Fibroblast of peridontal ligament (primary cell): ENCODE measurements around the gene FNDC1.

Source experiments
- DNase-seq: peaks from one replicate; pipeline ENCODE4 v3.0.0-alpha.2; 2010; ENCODE audit errors: extremely low read depth

FNDC1 gene

DNA sequence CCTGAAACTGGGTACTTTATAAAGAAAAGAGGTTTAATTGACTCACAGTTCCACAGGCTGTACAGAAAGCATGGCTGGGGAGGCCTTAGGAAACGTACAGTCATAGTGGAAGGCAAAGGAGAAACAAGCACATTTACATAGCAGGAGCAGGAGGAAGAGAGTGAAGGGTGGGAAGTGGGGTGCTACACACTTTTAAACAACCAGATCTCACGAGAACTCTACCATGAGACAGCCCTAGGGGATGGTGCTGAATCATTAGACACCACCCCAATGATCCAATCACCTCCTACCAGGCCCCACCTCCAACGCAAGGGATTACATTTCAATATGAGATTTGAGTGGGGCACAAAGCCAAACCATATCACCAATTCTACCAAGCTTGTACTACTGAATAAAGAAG lies 7.4 kb upstream of the FNDC1 start:
- DNase-seq = no peak

DNA sequence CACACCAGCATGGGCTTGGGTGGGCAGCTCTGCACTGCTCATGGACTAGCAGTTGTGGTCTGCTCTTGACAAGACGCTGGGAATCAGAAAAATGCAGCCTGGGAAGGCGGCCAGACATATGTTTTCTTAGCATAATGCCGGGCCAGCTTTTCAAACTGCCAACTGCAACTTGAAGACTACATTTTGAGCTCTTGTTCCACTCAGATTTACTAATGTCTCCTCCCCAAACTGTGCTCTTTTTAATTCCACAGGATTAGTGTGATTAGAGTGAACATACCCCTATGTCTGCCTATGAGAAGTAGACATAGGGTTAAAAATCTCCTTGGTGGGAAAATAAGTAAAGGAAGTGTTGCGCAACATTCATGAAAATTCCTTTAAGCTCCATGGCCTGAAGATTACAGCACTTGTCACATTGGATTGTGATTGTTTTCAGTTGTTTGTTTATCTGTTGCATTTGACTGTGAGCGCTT lies 5.3 kb upstream of the FNDC1 start:
- peak; percentile 72 for DNase-seq

DNA sequence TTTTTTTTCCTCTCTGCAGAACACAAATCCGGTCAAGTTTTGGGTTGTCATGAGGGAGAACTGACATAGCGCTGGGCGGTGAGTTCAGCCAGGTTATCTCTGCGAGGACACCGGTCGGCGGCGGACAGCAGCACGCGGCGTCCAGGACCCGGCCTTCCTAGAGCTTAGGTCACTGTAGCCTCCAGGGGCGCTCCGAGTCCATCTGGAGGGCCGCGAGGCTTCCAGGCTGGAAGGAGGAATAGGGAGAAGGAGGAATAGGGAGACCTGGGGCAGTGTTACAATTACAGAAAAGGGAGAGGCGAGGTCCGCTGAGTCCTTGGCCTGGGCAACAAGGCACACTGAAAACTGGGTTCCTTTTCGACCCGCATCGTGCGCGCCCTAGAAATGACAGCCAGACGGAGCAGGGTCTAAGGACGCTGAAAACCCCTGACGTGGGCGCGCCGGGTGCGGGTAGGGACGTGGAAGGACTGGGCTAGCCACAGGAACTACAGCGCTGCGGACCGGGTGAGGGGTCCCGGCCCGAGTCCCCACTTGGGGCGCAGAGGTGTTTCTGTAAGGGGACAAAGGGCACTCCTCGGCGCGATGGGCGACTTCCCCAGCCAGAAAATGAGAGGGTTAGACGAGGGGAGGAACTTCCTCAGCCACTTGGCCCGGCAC lies 536 bp upstream of the FNDC1 start:
- no peak for DNase-seq

DNA sequence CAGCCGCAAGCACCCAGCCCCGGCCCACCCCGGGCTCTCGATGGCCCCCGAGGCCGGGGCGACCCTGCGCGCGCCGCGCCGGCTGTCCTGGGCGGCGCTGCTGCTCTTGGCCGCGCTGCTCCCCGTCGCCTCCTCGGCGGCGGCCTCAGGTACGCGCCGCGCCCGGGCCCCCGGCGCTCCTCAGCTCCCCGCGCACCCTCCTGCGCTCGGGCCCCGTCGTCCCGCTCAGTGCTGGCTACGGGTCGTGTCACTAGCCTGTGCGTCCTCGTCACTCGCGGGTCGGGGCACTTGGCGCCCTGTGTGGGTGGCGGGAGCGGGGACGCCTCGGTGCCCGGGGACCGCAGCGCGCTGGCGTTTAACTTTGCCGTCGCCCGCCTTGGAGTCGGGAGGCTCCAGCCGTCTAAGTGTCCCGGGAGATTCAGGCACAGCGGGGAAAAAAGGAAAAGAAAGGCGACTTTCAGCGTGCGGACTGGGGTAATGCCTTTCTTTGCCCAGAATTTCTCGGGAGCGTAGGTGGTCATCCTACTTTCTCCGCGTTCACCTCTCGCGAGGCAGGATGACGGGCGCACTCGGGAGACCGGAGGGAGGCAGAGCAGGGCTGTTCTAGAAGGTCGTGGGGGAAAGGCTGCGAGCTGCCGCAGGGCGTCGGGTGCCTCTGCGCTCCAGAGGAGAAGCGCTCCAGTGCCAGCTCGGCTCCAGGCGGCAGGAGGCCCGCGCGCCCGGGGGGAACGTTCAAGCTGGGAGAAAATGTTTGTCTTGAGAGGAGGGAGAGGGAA lies 545 bp downstream of the FNDC1 start:
- peak; percentile 29 for DNase-seq

DNA sequence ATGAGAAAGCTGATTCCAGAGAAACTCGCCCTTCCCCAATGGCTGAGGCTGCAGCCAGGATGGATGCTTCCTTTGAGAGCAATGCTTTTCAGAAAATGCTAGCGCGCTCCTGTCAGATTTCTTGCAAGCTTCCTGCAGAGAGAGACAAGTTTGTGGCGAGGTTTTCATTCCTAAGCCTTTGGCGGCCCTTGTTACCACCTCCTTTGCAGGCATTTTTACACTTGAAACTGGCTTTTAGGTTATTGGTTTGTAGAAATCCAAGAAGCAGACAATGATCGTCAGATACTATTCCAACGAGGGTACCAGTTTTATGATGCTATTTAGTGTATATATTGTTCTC lies 1.1 kb downstream of the FNDC1 start:
- peak; percentile 25 for DNase-seq

DNA sequence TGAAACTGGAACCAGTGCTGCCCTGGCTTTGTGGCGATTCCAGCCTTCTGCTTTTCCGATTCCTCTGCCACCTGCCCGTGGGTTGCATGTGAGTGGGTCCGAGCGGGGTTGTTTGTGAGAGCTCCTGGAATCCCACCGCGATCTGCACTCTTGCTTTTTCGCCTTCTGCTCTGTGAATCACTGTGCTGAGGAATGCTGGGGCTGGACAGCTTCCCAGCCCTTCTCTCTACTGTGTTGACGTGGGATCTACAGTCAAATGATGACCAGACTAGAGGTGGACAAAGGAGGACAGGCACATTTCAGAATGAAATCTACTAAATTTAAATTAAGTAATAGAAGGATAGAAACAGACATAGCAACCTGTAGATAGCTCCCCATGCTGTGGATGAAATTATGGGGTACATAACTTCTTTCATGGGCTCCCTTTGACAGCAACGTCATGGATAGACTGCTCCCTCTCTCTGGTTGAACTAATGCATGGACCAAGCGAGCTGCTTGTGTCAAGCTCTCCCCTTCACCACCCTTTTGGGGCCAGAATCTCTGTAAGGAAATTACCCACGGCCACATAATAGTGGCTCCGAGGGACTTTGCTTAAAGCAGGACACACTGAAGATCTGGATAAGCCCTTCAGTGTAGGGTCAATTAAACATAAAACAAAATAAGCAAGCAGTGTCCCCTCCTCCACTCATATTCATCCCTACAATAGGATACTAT lies 2.0 kb downstream of the FNDC1 start:
- peak; percentile 70 for DNase-seq

DNA sequence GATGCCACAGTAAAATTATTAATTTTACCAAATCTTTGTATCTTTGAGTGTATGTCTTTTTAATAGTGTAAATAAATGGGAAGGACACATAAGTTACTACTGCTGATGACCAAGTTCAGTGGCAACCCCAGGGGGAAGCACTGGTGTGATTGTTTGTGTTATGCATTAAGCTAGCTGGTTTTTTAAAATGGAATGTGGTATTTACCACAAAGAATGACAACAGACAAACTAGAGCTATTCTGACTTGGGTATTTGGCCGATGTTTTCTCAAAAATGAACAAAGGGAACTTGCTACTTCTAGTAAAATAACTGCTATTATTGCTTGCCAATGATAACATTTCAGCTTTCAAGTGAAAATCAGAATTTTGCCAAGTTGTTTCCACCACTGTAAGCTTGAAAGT lies 2.9 kb downstream of the FNDC1 start:
- peak; percentile 69 for DNase-seq

DNA sequence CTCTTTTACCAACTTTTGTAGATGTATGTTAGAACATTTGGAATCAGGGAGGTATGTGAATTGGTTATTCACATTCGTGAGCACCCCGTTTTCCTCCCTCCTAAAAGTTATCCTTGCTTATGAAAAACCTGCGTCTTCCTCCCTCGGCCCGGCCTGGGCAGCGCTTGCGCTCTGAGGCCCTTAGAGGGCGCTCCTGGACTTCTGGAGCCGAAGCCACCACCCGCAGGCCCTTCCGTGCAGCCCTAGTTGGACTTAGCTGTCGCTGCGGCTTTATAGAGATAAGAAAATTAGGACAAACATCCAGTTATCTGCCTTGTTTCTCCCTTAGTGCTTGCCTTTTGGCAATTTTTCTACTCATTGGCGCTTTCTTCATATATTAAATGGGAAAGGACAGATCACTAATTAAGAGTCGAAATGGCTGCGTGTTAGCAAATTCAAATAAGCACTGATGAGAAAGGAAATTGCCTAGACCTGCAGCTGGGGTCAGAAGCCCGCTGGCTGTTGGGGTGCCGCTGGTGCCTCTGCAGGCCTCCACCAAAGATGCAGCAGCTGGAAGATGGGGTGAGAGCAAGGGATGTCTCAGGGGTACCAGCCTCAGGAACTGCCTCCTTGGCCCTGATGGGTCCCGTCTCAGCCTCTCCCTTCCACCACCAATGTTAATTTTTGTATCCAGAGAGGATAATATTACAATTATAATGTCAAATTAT lies 5.2 kb downstream of the FNDC1 start:
- peak; percentile 68 for DNase-seq

DNA sequence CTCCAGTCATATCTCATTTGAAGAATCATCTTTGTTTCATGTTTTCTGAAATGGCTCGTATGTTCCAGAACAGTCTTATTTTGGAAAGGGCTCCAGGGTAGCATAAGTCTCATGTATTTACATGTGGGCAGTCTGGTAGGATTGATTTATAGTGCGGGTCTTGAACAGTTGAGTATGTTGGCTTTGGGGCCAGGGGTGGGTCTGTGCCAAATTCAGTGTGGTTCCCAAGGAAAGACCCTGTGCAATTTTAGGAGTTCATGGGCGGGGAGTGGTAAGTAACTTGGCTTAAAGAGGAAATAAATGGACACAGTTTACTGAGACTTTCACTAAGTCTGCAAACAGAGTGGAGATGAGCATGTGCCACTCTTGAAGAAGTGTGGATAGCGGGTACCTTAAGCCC lies 7.7 kb downstream of the FNDC1 start:
- DNase-seq = no peak

DNA sequence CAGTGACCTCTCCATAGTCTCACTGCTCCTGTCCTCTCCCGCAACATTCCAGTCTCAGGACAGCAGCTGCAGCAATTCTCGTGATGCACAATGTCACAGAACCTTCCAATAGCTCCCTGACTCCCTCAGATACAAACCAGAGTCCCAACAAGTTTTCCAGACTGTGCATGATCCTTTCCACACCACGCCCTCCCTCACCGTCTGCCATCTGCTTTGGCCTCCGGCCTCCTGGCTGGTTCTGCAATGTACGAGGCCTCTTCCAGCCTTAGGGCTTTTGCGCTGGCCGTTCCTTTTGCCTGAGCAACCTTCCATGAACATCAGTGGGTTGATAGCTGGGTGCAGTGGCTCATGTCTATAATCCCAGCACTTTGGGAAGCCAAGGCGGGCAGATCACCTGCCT lies 9.6 kb downstream of the FNDC1 start:
- no peak for DNase-seq

DNA sequence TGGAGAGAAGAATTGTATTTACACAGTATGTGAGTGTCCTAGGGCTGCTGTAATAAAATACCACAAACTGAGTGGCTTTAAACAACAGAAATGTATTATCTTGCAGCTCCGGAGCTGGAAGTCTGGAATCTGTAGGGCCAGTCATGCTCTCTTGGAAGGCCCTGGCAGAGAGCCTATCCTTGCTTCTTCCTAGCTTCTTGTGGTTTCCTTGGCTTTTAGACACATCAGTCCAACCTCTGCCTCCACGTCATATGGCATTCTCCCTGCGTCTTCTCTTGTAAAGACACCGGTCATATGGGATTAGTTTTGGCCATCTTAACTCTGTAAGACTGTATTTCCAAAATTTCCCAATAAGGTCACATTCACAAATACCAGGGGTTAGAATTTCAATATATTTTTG lies 10.8 kb downstream of the FNDC1 start:
- DNase-seq = peak; percentile 89

DNA sequence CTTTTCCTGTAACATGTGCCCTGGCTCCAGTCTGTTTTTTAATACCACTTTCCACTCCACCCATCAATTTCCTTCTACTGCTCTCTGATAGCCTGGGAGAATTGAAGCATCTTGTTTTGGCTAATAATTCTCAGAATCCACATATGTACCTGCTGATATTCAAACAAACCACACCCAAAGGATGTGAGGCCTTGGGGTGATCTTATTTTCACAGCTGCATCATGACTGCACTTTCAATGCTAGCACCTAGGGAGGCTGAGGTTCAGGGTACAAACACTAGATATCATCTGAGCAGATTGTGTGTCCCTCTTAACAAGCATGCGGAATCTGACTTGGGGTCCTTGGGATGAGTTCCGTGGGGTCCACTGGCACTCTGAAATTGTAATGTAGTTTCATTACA lies 12.7 kb downstream of the FNDC1 start:
- no peak for DNase-seq

DNA sequence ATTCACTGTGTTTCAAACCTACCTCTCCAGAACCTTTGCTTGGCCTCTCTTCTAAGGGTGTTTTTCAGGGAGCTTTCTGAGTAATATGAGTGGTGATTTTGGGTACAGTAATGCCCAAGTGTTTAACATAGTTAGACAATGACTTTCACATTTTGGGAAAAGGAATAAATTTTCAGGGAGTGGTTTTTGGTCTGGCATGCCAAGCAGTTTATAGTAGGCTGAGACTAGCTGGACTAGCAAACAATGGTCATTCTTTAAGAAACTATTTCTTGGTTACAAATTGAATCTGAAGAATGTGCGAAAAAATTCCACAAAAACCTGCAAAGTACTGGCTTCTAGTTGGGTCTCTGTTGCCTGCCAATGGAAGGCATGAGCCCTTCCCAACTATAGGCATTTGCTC lies 15.4 kb downstream of the FNDC1 start:
- DNase-seq = peak; percentile 79

DNA sequence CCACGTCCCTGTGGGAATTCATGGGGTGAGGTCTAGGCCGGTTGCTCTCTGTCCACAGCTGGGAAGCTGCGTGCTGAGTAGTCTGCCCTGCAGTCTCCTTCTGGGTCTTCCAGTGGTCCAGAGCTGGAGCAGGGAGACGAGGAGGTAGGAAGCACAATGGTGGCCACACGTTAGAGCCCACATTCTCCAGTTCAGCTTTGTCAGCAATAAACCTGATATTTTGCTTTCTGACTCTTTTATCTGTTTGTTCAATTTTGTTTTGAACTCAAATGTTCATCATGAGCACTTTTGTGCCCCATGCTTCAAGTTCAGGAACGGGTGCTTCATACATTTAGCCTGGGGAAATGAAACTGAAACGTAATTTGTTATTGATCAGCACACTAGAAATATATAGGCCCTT lies 21.3 kb downstream of the FNDC1 start:
- no peak for DNase-seq

DNA sequence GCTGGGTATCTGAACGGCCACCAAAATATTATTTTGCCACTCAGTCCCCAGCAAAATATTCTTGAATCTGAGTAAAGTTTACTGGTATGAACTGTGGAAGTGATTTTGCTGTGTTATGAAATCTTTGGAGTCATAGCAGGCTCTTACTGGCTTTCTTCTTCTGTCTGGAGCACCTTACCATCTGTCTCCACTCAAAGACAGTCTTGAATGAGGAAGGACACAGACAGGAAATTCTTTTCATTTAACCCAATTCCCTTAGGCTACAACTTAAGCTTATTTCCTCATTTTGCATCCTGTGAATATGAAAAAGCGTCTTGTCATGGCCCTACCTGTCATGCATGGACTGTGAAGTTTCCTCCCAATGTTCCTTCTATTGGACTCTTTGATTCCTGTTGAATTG lies 24.7 kb downstream of the FNDC1 start:
- no peak for DNase-seq

DNA sequence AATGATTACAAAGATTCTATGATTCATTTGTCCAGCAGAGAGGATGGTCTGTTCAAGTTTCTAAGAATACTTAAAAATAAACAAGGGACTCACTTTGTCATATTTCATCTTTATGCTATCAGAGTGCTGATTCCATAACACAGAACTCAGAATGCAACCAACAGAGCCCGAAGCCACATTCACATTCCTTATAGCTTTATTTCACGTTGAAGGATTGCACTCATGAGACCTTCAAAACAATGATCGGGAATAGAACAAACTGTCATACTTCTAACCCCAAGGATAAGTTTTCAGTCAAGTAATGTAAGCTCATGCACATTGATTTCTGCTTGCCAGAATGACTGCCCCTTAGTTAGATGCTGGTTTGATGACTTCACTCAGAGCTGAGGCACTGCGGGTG lies 25.2 kb downstream of the FNDC1 start:
- no peak for DNase-seq

DNA sequence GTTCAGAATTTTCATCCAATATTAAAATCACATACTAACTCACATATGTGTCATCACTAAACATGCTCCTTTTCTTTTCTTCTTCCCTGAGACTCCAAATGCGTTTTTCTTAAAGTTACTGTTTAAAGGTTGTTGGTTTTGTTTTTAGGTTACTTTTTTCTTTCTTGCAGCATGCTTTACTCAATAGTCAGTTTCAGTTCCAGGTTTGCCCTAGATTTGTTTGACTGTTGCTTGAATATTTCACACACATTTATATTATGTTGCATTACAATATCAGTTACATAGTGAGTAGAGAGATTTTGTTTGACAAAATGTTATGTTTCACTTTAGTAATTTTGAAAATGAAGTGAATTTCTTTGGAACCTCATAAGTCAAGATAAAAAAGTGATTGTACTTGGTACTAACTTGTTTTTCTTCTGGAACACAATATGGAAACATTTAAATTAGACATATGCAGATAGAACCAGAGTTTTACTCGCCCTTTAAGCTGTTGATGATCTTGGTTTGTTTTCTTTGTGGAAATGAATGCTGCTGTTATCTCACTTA lies 27.3 kb downstream of the FNDC1 start:
- no peak for DNase-seq

DNA sequence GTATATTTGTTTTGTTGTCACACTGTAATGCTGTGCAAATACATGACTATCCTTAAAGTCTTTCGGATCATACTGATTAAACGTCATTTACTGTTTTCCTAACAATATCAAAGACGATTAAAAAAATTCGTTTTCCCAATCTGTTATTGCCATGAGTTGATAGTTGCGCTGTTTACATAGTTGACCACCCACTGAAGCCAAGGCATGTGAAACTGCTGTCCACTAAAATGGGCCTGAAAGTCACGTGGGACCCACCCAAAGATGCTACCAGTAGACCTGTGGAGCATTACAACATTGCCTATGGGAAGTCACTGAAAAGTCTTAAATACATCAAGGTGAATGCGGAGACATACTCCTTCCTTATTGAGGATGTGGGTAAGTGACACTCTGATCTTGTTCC lies 28.1 kb downstream of the FNDC1 start:
- no peak for DNase-seq

DNA sequence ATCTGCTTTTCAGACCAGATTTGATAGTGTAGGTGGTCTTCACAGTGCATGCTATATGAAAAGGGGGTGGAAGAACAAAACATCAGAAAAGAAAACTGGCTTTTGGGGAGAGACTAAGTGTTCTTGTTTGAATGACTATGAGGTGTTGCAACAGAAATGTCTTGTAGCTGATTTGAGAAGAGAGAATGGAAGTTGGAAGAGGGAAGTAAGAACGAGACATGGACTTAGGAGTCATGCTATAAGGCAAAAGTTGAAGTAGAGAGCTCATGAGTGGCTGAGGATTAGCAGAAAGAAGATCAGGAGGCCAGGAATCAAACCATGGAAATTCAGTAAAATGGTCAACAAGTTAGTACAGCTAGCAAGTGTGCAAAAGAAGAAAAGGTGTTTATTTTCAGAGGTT lies 32.1 kb downstream of the FNDC1 start:
- DNase-seq = no peak

DNA sequence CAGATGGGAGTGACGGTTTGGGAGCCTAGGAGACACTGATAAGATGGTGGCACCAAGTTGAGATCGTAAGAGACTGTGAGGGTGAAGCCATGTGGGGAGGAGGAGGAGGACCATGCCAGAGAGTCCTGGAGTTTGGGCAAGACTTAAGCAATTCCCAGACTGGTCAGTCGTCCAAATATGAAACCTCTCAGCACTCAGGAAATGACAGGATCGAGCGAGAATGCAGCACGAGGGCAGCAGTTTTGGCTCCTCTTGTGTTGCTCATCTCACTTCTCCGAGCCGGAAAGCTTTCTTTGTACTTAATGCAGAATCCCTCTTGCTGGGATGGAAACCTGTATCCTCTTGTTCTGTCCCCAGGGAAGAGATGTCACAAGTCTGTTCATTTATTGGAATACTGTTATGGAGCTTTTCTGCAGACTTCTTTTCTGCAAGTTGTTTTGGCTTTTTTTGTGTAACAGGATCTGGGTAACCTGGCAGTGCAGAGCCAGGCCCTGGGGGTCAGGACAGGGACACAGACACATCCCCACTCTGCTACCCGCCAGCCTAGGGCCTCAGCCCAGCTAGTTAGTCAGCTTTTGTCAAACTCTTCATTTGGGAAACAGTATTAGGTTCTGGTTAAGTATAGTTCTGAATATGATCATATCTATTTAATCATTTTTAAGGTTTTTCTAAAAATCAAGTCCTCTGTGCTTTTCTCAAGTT lies 34.3 kb downstream of the FNDC1 start:
- DNase-seq = peak; percentile 88

DNA sequence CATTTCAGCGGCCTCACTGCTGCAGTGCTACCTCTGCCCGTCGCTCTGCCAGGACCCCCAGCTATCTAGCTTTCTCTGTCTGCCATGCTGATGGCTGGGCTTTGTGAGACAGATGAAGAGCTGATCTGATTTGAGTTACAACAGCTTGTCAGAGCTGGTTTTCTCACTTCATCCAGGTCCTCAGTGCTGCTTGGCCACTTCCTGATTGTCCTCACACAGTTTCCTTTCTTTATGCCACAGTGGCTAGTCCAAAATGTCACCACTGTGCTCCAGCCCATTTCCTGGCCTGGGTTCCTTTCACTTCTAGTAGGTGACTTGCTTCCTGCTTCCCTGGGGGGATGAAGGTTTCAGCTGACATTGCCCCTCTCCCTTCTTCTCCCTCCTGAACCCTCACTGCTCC lies 35.4 kb downstream of the FNDC1 start:
- no peak for DNase-seq
